WI38 (cell line): ENCODE data around the gene ITGB4.

Experiments used
- H3K4me3 ChIP-seq: 2 replicates; pipeline ENCODE4 v1.5.1; 2011; ENCODE audit warnings: low read depth, mild to moderate bottlenecking, control low read depth, low read length
- CTCF ChIP-seq: IDR thresholded peaks from 2 replicates; pipeline ENCODE4 v1.5.1; 2012; ENCODE audit warnings: low read depth, mild to moderate bottlenecking, control low read depth, low read length

Gene ITGB4

DNA sequence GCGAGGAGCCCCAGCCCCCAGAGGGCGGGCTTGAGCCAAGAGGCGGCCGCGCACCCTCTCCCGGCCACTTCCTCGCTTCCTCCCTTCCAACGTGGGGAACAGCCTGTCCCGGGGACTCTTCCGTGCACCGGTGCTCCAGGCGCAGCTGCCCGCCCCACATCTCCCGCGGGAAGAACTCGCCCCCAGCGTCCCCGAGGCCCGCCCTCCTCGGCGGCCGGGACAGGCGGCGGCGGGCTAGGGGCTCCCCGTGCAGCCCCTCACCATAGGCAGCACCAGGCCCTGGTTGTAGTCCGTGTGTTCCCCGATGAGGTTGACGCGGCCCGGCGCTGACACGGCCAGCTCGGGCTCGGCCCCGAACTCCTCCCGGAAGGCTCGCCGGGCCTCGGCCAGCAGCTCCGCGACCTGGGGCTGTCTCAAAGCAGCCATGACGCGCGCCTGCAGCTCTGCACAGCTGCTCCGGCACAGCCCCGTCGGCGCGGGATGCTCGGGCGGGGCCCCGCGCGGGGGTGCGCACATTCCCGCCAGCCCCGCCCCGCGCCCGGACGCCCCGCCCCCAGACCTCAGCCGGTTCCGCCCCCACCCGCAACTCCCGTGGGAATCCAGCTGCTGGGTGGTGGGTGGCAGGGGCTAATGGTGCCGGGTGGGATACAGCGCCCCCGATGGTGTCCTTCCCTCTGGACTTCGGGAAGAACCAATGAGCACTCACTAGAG, 43.6 kb downstream of the ITGB4 start, which contains the start of gene GALK1:
TSS of gene GALK1 (minus strand) at position 482 of the 711 bp plus-strand sequence. CDS start at position 426, 56 bp downstream.
- H3K4me3 ChIP-seq, result peak within 1 kb of the TSS; percentile 70
- TF ChIP-seq CTCF, result peak; percentile 25; the same call in 1 of the 2 replicates

GRCh38 chr17:75765981-75766380, 44.7 kb downstream of the ITGB4 start:
- no peak for TF ChIP-seq CTCF
- no peak overlapping the region for H3K4me3 ChIP-seq

- H3K4me3 ChIP-seq, result no peak overlapping the region
- TF ChIP-seq CTCF, result no peak
These were observed 46.6 kb downstream of the ITGB4 start for GRCh38 chr17:75767881-75768280.

DNA sequence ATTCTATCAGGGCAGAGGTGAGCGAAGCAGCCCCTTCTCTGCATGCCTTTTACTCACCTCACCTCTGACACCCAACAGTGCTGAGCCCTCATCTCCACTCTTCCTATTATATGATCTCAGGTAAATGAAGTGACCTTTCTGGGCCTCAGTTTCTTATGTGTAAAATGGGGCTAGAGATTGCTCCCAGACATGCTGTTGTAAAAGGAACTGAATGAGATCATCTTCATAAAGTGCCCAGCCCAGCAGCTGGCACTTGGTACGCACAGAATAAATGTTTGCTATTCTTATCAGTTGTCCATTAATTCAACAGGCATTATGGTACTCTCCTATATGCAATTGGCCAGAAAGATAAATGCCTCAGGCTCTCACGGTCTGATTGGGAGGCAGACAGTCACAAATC, 48.3 kb downstream of the ITGB4 start:
- H3K4me3 ChIP-seq, result no peak overlapping the region
- no peak for TF ChIP-seq CTCF

DNA sequence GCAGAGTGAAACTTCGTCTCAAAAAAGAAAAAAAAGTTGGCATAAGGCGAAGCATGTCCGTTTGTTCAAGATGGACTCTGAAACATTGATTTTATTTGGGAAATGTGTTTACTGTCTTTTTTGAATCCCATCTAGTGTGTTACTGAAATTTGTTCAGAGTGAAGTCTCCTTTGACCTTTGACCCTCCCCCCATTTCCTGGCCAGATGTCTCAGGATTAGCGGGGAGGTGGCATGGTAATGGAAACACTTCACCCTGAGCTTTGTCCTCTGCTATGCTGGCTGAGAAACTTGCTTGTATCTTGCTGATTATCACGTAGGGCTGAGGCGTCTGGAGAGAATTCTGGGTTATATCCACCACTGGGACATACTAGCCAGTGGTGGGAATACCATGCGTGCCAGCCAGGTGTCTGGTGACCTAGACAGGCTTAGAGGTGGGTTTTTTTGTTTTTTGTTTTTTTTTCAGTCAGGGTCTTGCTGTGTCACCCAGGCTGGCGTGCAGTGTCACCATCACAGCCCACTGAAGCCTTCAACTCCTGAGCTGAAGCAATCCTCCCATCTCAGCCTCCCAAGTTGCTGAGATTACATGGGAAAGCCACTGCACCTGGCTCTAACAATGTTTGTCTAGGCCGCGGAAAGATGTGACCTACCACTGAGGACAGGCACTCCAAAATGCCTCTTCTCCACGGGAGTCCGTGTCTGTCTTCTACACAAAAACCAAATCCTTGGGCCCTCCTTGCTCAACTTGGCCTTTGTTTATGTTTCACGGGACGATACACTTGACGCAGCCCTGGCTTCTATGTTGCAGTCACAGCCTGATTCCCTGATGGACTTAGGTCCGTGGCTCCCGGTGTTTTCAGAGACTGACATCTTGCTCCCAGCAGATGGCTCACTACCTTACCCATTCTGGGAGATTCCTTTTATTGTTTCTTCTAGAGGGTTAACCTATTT, 50.3 kb downstream of the ITGB4 start:
- TF ChIP-seq CTCF, result no peak
- no peak overlapping the region for H3K4me3 ChIP-seq

DNA sequence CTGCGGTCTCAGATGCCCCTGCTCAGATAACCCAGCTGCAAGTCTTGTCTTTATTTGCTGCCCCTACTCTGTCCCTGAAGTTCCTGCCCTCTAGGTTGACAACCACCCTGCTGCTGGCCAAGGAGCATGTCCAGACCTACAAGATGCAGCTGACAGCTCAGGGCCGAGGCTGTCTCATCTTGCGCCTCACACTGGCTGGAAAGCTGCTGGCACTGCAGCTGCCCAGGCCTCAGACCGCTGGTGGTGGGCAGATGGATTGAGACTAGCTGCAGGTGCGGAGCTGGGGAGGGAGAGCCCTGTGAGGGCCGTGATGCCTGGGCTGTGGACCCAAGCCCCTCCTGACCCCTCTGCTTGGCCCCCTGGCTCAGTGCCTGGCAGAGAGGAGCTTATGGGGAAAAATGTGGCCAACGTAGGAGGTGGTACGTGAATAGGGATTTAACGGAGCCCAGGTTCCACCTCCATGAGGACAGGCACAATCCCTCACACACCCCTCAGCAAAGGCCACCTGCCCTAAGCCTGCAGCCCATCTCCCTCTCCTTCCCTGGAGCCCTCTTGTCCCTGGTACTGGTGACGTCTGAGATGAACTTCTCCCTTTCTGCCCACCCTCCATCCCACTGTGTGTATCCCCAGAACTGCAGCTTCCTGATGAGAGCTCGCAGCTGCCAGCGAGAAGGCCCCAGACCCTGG, 52.0 kb downstream of the ITGB4 start:
- no peak for TF ChIP-seq CTCF
- H3K4me3 ChIP-seq, result no peak overlapping the region
